Measurements from ENCODE around the gene KAZN. TPM values are rescaled to one million over a fixed set of nuclear protein-coding genes. Genes with fewer than 3 reads are reported as not detected.

KAZN gene
- total RNA-seq, 1 donor from 2014 or later = 37.2 TPM

DNA sequence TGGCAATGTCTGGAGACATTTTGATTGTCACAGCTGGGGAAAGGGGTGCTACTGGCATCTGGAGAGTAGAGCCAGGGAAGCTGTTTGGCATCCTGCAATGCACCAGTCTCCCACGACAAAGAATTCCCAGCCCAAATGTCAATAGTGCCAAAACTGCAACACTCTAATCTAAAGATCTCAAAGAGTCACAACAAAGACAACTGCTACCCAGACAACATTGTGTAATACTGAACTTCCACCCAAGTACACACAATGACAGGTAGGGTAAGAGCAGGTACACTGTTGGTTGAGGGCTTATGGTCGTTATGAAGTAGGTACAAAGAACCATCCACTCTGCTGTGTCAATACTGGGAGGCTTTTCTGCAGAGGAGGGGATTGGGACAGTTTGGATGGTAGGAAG lies 546.8 kb downstream of the KAZN start:
- ATAC-seq (no peak), DNase-seq (ENCODE audit: low spot score) (no peak)
- intact Hi-C loops (cut with DNase I) = no loop called here

DNA sequence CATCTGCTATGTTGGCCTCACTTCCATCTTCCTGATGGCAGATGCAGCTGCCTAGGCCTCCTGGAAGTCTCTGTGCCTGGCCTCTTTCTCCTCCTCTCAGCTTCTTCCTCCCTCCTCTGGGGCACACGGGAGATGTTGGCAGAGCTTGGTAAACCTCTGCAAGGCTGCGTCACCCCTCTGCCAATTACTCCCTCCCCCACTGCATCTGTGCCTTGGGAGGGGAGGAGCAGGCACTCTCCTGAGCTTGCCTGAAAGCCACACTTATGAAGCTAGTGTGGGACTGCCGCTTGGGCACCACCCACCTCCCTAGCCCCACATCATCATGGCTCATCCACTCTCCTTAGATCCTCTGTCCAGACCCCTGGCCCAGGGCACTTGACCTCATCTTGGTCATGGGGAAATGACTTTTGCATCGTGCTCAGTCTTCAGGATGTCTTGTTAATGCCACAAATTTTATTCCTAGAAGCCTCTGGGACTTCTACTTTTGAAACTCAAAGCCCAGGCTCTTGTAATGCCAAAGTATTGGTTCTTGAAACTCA lies 547.7 kb downstream of the KAZN start:
- ATAC-seq (no peak), DNase-seq (ENCODE audit: low spot score) (no peak)
- intact Hi-C loops (cut with DNase I) = no loop called here

DNA sequence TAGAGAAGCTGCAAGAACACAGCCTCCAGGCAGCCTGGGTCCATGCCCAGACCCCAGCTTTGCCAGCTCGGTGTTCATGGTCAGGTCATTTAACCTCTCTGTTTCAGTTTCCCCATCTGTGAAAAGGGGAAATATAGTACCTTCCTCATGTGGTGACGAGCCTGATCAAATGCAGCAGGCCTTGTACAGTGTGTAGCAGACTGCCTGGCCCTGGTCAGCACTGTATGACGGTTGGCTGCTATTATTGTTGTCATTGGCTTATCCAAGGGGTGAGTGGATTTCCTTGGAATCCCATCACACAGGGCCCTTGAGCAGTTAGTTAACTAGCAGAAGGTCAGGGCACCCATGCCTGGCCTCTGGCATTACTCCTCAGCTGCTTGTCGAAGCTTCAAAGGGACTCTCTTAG lies 548.5 kb downstream of the KAZN start:
- ATAC-seq = peak; percentile 31
- DNase-seq (ENCODE audit: low spot score) = no peak
- intact Hi-C loops (cut with DNase I) = no loop called here

DNA sequence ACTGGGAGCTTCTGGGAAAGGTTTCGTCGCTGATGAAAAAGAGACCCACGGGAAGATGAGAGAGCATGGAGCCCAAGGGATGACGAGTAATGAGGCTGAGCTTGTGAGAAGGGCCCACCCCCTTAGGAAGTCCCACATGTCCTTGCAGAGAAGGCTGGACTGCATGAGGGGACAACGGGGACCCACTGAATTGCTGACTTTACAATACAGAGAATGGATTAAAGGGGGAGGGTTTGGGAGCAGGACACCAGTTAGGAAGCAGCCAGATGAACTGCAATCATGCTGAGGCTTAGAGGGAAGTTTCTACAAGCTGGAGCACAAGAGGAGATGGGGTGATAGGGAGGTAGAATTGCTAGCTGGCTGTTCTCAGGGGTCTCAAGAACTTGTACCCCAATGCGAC lies 549.5 kb downstream of the KAZN start:
- DNase-seq (ENCODE audit: low spot score) = no peak
- ATAC-seq = no peak
- intact Hi-C loops (cut with DNase I) = no loop called here

DNA sequence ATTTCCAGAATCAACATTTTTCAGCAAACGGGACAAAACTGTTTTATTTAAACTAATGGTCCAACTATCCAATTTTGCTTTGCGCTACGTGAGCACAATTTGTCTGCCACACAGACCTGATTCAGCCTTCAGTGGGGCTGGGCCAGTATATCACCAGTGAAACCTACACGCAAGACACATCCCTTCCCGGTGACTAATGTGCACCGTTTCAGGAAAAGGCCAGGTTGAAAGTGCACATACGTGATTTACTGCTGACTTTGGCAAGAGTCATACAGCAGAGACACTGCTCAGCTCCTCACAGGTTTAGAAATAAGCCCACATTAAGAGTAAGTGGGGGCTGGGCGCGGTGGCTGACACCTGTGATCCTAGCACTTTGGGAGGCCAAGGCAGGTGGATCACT lies 550.0 kb downstream of the KAZN start:
- ATAC-seq (no peak), DNase-seq (ENCODE audit: low spot score) (no peak)
- intact Hi-C loops (cut with DNase I) = no loop called here

DNA sequence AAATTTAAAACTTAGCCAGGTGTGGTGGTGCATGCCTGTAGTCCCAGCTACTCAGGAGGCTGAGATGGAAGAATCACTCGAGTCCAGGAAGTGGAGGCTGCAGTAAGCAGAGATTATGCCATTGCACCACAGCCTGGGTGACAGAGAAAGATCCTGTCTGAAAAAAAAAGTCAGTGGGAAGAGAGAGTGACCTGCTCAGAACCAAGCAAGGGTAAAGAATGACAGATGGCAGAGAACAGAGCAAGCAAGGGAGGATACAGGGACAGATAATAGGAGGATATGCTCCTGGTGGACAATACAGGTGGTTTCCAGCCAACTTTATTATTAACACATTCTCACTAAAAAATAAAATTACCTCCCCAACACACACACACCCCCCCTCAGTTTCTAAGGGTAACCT lies 550.5 kb downstream of the KAZN start:
- DNase-seq (ENCODE audit: low spot score) = no peak
- intact Hi-C loops (cut with DNase I) = no loop called here
- no peak for ATAC-seq

DNA sequence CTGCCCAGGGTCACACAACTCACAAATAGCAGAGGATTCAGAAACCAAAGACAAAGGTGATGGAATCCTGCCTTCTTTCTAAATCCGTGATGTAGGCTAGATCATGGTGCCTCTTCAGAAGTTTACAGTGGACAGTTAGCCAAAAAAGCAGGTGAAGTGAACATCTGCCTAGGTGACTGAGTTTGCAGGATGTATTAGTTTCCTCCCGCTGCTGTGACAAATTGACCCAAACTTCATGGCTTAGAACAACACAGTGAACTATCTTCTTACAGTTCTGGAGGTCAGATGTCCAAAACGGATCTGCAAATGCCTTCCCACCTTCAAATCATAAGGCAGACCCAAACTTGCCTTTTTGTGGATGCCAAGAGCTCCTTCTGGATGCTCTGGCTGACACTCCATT lies 551.9 kb downstream of the KAZN start:
- no peak for ATAC-seq
- intact Hi-C loops (cut with DNase I) = no loop called here
- DNase-seq (ENCODE audit: low spot score) = no peak

DNA sequence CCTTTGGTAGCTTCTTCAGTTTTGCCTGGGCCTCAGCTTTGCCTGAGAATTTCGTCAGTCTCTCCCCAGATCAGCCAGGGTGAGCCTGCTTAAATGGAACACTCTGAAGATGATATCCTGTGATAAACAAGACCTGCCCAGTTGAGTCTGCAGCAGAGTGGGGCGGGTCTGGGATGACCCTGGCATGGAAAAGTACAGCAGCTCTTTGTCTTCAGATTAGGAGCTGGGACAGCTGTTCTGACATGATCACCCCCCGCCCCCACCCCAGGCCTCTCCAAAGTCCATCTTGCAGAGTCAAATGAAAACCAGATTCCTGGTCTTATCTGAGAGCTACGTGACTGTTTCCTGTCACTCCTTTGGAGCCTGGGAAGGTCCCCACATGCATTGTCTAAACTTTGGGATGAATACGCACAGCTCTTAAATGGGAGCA lies 552.9 kb downstream of the KAZN start:
- intact Hi-C loops (cut with DNase I) = no loop called here
- no peak for DNase-seq (ENCODE audit: low spot score)
- no peak for ATAC-seq

DNA sequence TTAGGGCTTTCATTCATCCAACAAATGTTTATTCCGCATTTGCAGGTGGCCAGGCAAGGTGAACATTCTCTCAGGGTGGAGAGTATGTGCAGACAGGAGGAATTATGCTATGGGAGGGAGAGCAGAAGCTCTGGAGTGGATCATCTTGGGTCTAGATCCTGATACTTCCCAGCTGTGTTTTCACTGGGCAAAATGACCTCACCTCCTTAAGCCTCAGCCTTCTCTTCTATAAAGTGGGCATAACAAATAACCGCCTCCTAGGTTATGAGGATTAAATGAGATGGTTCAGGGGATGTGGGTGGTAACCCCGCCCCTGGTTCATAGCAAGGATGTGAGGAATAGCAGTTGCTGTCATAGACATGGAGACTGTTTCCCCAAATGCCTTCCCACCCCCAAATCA lies 553.4 kb downstream of the KAZN start:
- DNase-seq (ENCODE audit: low spot score) = no peak
- intact Hi-C loops (cut with DNase I) = no loop called here
- ATAC-seq = no peak

DNA sequence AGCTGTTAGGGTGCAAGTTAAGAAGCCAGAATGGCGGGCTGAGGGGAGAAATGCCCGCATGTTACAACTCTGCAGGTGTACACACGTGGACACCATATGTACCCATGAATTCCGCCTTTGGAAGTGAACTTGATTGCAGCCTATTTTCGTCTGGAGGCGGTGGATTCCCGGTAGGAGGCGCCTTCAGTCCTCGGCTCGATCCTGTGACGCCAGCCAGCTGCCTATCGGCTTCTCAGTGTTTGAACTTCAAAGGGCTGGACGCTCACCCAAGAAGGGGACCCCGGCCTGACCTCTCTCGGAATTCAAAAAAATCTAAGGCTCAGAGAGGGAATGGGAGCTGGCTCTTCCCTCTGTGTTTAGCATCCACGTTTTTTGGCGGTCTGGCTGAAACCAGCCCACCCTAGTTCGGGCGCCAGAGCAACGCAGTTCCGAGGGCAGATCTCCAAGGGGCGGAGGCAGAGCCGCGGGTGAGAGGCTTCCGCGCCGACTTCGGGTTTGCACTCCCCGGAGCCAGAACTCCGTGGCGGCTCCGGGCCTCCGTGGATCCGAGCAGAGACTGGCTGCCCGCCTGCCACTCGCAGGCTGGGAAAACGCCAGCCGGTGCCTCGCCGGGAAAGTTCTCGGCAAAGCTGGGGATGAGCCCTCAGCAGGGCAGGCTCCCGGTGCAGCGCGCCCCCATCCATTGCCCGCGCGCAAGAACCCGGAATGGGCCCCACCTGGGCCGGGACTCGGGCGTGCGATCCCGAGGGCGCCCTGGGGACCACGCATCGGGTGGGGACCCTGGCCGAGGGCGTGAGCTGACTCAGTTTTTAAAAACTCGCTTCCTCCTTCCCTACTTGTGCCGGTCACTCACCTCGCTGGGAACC lies 554.1 kb downstream of the KAZN start:
- ATAC-seq = peak; percentile 88
- intact Hi-C loops (cut with DNase I) = no loop called here
- peak; percentile 91 for DNase-seq (ENCODE audit: low spot score)

DNA sequence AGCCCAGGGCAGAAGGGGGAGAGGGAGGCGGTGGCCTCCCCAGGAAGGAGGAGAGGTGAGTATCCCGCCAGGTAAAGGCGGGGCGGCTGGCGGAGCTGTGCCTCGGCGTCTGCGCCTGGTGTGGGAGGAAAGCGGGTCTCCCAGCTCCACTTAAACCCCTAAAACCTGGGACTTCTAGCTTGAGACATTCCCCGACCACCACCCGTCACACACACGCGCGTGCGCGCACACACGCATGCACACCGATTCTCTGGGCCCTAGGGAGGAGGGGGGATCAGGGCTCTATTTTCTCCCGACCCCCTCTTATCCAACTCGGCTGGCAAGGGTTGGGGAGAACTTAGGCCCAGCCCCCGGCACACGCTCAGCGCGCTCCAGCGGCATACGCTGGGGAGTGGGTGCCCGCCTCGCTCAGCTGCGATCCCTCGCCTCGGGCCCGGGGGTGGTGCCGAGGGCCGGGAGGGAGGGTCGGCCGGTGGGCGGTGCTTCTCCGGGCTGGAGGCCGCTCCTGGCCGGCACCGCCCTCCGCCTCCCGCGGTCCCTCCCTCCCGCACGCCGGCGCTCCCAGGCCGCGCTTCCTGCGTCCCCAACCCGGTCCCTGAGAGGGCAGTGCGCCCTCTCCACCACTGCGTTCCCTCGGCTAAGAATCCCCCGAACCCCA lies 554.8 kb downstream of the KAZN start, which contains the start of gene TMEM51:
Gene TMEM51, plus strand, starts transcription at position 564 of the 658 bp plus-strand sequence. CDS start 61,341 bp downstream, outside the sequence.
- ATAC-seq = peak; percentile 66
- peak; percentile 84 for DNase-seq (ENCODE audit: low spot score)
- intact Hi-C loops (cut with DNase I) = no loop called here

DNA sequence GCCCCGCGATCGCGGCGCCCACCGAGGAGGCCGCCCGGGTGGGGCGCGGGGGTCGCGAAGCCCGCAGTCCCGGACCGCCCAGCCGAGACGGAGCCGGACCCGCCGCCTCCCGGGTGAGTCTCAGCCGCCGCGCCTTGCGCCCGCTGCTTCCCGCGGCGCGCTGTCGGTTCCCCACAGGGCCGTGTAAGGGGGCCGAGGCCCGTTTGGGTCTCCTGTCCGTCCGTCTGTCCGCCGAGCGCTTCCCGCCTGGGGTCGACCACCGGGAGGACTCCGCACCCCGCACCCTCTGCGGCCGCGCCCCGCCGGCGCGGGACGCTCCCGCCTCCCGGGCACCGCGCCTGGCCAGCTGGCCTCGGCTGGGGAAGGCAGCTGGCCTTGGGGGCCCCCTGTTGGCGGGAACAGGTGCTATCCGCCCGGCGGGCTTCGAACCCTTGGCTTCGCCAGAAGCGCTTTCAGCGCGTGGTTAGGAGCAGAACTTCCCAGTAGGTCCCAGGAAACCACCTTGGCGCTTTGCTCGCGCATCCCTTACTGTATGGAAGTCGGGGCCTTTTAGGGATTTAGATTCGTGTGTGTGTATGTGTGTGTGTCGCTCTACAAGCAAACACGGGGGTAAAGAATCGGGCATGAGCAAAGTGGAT lies 555.5 kb downstream of the KAZN start:
- ATAC-seq = no peak
- intact Hi-C loops (cut with DNase I) = no loop called here

DNA sequence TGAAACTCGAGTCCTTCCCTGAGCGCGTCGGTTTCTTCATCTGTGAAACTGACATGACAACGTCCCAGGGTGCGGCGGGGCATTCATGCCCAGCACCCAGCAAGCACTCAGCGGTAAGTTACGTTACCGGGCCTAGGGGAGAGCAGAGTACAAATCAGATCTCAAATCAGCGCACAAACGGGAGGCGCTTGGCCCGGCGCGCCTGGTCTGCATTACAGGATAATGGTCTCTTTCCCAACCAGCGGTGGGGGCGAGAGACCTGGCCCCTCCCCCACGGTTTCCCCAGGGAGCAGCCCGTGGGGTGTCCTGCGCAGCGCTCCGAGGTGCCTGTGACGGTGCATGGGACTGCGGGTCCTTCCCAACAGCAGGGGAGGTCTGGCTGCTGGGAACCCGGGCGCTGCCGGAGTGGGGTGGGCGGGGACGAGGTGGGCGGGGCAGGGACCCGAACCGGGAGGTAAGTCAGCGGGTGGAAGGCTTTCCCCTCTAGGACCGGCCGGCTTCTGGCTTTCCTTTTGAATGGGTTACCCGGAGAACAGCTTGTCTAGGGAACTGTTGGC lies 556.1 kb downstream of the KAZN start:
- peak; percentile 7 for ATAC-seq

More for the DNA sequence above, 555.5 kb downstream of the KAZN start:
- DNase-seq (ENCODE audit: low spot score) = peak; percentile 82

DNA sequence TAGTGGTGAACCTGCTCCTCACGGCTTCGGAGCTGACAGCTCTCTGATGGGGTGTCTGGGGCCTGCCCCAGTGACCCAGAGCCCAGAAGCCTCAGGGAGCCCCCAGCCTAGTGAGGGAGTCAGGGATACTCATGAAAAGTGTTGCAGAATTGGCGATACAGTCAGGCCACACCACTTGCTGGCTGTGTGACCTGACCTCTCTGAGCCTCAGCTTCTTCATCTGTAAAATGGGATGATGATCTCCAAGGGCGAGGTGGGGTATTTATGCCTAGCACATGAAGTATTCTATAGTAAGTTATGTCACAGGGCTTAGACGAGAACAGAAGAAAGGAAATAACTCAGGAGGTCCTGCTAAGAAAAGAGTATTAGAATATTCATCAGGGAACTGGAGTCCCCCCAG lies 556.7 kb downstream of the KAZN start:
- ATAC-seq = no peak
- intact Hi-C loops (cut with DNase I) = no loop called here
- no peak for DNase-seq (ENCODE audit: low spot score)

More for the DNA sequence above, 556.1 kb downstream of the KAZN start:
- intact Hi-C loops (cut with DNase I) = no loop called here
- peak; percentile 70 for DNase-seq (ENCODE audit: low spot score)

DNA sequence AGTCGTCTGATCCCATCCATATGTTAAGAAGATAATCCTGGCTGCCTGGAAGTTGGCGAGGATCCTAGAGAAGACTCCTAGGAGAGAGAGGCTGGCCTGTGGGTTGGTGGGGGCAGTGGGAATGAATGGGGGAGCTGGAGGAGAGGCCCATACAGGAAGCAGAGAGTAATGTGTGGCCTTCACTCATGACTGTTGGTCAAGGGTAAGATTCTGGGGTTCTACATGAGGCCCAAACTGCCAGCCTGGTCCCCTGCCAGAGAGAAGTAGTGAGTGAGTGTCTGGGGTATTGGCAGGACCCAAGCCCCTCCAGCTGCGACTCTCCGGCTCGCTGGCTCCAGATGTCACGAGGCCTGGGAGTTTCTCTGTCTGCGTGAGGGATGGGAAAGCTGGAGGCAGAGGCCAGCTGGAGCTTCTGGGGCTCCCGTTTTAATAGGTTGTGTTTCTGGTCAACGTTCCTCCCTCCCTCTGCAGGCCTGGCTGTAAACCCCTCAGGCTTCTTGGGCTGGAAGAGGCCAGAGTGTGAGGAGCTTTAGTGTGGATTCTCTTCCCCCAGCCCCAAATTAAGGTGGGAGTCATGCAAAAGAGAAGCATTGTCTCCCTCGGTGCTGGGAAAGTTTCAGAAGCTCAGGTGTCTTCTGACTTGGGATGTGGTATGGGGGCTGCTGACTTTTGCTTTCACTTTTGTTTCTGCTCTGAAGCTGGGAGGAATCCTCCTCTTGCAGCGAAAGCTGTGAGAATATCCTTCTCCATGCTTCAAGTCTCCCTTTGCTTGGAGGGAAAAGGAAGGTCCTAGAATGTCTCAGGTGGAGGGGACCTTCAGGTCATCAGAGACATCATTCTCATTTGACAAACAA lies 557.6 kb downstream of the KAZN start:
- no peak for DNase-seq (ENCODE audit: low spot score)
- intact Hi-C loops (cut with DNase I) = no loop called here
- no peak for ATAC-seq

DNA sequence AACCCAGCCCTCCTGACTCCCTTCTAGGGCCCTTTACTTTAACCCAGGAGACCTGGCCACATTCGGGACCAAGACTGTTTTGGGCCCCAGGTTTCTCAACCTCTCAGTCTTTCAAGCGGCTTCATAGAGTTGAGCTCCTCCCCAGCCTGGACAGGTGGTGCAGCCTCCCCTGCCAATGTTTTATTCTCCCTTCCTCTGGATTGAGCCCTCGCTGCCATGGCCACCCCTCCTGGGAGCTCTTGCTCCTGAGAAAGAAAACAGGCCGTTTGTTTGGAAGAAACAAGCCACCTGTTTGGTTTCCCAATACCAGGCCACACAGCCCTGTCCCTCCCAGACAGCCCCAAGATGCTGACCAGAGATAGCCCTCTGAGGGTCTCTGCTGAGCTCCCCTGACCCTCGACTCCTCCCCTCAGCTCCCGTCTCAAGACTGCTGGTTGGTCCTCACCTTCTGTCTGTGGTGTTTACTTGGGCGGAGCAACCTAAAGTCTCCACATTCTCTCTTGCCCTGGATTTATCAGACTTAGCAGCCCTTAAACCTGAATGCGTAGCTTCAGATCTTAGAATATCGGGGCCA lies 558.4 kb downstream of the KAZN start:
- no peak for DNase-seq (ENCODE audit: low spot score)
- ATAC-seq = no peak
- intact Hi-C loops (cut with DNase I) = no loop called here

DNA sequence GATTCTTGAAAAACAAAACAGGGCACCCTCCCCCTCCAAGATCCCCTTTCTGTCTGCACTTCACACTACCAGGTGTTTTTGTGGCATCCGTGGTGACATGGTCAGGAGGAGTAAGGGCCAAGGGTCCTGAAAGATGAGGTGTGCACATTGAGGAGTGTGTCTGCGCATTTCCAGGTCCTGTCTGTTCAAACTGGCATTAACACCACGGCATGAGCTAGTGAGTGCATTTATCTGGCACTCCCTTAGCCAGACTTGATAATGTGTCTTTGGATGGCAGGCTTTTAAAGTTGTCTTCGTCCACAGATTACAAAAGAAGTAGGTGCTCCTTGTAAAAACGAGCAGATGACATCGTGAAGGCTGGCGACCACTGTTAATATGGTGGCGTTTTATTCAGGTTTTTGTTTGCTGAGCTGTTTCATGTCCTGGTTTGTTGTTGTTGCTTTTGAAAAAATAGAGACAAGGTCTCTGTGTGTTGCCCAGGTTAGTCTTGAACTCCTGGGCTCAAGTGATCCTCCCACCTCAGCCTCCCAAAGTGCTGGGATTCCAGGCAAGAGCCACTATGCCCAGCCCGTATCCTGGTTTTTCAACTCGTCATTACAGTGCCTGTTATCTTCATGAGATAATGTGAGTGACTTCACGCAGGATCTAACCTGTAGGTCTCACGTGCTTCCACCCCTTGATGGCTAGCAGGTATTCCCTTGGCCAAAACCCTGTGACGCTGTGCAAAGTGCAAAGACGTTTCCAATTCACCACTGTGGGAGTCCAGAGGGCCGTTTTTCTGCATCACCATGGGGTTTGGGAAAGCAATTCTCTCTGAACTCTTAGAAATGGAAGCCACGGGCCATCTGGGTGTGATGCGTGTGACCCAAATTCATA lies 559.3 kb downstream of the KAZN start:
- intact Hi-C loops (cut with DNase I) = no loop called here
- DNase-seq (ENCODE audit: low spot score) (no peak), ATAC-seq (no peak)

All from sciatic nerve (tissue), 2 donors.